ENCODE measurements around the gene RPS17.

GRCh38 chr15:82554849-82555248 lies 14.6 kb upstream of the RPS17 start:
- TF ChIP-seq CTCF (IDR thresholded peaks at IDR 0.05) (no peak), ZFX (IDR thresholded peaks at IDR 0.05; ENCODE audit: borderline replicate concordance) (no peak)

All from 22Rv1 (cell line).